Inflammatory macrophage treated with lipopolysaccharide for 1 hour (primary cell): ENCODE data around the gene GABPA.
"Not testable (repeated sequence)": the region's sequence is repeated elsewhere in the genome, so short reads cannot be mapped to it uniquely, and the experiment has no call there.

ENCODE experiments used
- DNase-seq, 2 donors: peaks; one replicate each; pipeline ENCODE4 v3.0.0-alpha.2; 2020 to 2022

The GABPA gene

GRCh38 chr21:25742900-25743299 is 8.1 kb downstream of the GABPA start:
- DNase-seq: no peak

DNA sequence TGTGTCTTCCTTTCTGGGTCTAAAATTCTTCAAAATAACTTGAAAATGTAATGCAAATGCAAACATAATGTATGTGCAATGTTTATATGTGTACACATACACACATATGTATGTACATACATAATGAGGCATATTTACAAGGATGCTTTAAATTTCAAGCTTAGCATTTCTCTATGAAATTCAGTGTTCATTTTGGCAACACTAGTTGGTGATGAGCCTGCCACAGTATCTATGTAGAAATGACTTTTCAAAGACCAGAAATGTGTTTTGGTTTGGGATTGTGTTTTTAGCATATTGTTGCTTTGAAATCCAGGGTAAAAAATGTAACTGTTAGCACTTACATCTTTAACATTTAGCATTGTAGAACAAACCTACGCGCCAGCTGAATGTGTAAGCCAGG is 10.1 kb downstream of the GABPA start:
- DNase-seq: no peak

DNA sequence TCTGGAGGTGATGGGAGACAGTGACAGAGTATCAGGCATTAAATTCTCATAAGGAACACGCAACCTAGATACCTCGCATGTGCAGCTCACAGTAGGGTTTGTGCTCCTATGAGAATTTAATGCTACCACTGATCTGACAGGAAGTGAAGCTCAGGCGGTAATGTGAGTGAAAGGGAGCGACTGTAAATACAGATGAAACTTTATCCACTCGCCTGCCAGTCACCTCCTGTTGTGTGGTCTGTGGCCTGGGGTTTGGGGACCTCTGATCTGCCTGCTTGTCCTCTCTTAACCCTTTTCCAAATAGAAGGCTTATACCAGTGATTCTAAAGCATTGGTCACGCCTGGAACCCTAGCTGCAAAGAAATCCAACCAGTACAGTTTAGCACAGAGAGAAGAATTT is 15.3 kb downstream of the GABPA start:
- DNase-seq: no peak

DNA sequence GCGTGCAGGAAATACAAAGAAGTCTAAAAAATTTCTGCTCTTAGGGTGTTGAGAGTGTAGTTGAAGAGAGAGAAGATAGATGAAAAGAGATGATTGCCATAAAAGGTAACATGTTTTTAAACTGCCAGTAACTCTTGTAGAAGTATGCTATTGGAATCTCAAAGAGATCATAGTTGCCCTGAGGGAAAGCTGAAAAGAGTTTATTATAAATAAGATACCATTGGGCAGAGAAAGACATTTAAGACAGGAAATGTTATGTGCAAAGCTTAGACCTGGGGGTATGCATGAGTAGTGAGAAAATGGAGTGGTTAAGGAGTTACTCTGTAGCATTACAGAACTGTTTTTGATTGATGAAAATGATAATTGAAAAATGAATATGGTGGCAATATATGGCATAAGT is 17.6 kb downstream of the GABPA start:
- DNase-seq: no peak

- DNase-seq: no peak
Observed at GRCh38 chr21:25756190-25756932, 21.6 kb downstream of the GABPA start.

GRCh38 chr21:25757531-25757930 is 22.8 kb downstream of the GABPA start:
- no peak for DNase-seq

DNA sequence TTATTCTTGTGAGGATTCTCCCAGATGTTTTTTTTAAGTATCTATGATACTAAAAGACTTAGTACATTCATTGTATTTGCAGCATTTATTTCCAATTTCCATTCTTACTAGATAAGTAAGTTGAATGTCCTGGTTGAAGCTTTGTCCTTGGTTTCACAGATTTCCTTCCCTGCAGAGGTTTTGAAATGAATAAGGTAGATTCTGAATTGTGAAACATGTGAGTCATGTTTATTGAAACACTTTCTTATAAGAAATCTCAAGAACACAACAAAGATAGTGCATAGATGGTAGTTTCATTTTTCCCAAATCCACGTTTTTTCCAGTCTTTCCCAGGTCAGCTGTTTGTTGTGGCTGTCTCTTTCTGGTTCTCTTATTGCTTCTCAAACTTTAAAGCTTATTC is 24.8 kb downstream of the GABPA start:
- no peak for DNase-seq

DNA sequence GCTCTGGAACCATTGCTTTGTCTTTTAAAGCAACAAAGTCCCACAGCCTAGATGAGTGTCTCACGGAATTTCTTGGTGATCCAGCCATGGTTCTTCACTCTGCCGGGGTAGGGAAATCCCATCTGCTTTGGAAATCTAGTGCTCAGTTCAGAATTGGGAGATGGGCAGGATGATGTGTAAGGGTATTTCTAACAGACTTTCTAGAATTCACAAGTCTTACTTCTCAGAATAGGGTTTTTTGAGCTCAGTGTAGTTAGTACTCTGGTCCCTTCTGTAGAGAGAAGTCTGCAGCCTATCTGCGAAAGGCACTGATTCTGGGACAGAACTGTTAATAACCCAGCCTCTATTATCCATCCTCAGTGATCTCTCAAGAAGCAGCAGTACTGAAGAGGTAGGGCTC is 25.3 kb downstream of the GABPA start:
- DNase-seq: no peak

- no peak for DNase-seq
Observed at GRCh38 chr21:25760677-25761076, 25.9 kb downstream of the GABPA start.

DNA sequence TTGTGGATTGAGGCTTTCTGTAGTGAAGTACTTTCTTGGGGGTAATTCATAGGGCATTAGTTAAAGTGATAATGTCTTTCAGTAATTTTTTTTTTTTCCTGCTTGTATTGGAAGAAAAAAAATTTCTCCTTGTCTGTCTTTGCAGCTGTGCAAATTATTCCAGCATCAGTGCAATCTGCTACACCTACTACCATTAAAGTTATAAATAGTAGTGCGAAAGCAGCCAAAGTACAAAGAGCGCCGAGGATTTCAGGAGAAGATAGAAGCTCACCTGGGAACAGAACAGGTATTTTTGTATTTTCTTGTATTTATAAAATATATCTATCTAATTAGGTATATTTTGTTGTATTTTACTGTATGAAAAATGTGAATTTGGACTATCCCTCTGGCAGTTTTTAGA is 29.3 kb downstream of the GABPA start:
- DNase-seq: no peak

GRCh38 chr21:25767921-25768320 is 33.1 kb downstream of the GABPA start:
- no peak for DNase-seq

DNA sequence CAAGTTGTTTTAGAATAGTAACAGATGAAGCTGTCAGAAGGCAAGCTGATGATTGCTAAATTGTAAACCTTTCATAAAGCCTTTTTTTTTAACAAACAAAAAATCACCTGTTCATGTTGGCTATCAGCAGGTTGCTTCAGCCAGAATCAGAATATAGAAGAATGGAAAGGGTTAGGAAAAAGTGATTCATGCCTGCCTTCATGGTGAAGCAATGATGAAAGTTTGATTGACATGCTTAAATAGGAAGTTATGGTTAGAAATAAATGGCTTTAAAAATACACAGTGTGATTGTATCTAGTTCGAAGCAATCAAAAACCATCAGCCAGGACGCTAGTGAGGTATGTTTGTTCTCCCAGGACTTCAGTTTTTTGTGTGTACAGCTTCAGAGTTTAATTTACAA is 37.9 kb downstream of the GABPA start:
- peak; percentile 54 to 57 for DNase-seq

DNA sequence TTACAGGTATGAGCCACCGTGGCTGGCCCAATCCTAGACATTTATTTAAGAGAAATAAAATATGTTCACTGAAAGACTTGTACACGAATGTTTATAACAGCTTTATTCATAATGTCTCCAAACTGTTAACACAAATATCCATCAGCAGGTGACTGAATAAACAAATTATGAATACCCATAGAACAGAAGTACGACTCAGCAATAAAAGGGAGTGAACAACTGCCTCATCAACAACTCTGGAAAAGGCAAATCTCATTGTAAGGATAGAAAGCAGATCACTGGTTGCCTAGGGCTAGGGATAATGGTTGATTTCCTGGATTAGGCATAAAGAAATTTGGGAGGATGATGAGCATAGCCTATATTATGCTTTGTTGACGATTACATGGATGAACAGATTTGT is 41.7 kb downstream of the GABPA start:
- no peak for DNase-seq

- not testable (repeated sequence) for DNase-seq
Observed at GRCh38 chr21:25778126-25778875, 43.5 kb downstream of the GABPA start.

- DNase-seq: no peak
Observed at GRCh38 chr21:25788677-25789076, 53.9 kb downstream of the GABPA start.

GRCh38 chr21:25790122-25790877 is 55.5 kb downstream of the GABPA start:
- DNase-seq: peak; percentile 6 to 9

DNA sequence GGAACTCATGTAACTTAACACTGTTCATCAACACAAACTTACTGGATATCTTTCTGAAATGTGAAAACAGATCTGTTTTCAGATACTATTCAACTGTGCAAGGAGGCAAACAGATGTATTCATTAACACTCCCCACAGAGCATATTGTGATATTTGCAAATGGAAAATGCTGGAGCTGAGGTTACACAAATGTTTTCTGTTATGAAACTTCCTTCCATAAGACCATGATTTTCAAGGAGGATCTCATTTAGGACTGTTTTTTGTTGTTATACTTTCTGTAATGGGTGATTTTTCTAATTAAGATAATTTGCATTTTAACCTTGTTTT is 56.1 kb downstream of the GABPA start:
- no peak for DNase-seq

DNA sequence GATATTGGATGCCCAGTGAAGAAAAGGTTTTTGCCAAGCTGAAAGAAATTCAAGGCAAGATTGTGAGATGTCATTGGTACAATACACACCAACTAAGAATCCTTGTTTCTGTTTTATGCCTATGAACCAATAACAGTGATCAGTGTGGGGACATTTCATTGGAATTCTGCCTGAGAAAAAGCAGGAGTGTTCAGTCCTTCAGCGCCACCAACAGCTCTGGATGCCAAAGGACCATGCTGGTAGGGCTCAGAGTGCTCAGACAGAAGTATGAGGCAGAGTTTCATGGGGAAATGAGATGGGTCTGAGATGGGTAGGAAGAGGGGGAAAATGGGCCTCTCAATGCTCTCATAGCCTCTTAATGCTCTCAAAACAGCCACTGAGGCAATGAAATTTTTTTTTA is 56.5 kb downstream of the GABPA start:
- DNase-seq: no peak

- peak; percentile 81 to 97 for DNase-seq
Observed at GRCh38 chr21:25801217-25802014, 66.6 kb downstream of the GABPA start.

- no peak for DNase-seq
Observed at GRCh38 chr21:25806060-25806459, 71.3 kb downstream of the GABPA start.

DNA sequence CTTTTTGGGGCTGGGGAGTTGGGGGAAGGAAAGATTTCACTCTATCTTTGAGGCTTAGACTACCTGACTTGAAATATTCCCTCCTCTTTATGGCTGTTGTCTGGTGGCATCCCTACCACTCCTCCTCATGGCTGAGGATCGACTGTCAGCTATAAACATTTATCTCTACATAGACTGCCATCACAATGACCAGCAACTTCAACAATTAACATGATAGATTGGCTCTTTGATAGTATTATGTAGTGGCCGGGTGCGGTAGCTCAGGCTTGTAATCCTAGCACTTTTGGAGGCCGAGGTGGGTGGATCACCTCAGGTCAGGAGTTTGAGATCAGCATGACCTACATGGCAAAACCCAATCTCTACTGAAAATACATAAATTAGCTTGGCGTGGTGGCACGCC is 72.4 kb downstream of the GABPA start:
- DNase-seq: no peak

DNA sequence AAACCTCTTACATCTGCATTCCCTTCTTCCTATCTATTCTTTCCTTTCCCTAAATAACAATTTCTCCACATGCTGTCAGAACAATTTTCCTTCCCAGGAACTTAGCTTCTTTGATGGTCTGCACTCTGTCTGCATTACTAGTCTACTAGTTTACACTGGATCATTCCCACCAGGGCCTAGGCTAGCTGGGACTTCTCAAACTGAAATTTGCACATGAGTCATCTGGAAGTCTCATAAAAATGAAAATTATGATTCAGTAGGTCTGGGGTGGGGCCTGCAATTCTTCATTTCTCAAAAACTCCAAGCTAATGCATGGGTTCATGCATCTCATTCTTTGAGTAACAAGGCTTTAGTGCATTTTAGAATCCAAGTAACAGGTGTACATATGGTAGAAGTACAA is 74.2 kb downstream of the GABPA start:
- no peak for DNase-seq

DNA sequence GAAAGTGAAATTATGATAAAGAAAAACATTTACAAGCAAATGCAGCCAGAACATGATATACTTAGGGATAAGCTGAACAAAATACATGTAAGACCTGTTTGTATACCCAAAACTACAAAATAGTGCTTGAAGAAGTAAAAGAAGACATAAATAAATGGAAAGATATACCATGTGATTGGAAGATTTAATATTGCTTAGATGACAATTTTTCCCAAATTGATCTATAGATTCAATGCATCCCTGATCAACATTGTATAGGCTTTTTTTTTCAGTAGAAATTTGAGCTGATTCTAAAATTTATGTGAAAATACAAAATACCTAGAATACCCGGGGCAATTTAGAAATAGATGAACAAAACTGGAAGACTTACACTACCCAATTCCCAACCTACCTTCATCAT is 76.4 kb downstream of the GABPA start:
- DNase-seq: no peak
